ENCODE data around the gene SPSB1. TPM values are rescaled to one million over a fixed set of nuclear protein-coding genes. Genes with fewer than 3 reads are reported as not detected.
"Not testable (repeated sequence)": the region's sequence is repeated elsewhere in the genome, so short reads cannot be mapped to it uniquely, and the experiment has no call there.

Gene SPSB1
- total RNA-seq, 8 experiments from 2014 or later = 1.3 to 30.4 (median 3.9) TPM

DNA sequence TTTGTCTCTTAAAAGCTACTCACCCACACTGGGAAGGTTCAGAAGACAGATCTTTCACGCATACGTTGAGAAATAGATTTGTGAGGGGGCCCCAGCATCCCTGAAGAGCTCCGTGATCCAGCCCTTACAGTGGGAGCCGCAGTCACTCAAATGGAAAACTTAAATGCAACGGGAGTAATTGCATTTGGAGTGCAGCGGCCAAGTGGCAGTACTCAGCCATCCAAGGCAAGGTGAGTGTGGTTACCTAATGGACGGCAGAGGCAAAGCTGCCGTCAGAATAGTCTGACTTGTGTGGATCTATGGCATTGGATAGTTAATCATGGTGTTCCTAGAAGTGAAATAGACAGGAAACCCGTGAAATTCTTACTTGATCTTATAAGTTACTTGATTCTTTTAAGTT is 5.1 kb downstream of the SPSB1 start:
- ATAC-seq (replicated peaks in 6 of 8) = no peak
- peaks cover 10 to 13% of the 10 kb centered on the region in 2 donors for H3K4me1 ChIP-seq (replicated peaks in 1 of 2)
- no peak overlapping the region for H3K27ac ChIP-seq
- in situ Hi-C loops (cut with MboI; ENCODE audit: low pct_unique_long_range_greater_than_20kb in 2 of 9, low sequenced_read_pairs in 9 of 9, unreplicated experiment in 9 of 9) = loop anchor here in 1 of 9 experiments (25.0 kb wide), 1 partner anchor 189 kb away; no protein-coding TSS in a partner anchor
- H3K4me3 ChIP-seq = no peak overlapping the region
- WGBS, 10 experiments = 30 to 100% (median 77%) methylated on average over 1 to 9 of the region's 9 CpGs

DNA sequence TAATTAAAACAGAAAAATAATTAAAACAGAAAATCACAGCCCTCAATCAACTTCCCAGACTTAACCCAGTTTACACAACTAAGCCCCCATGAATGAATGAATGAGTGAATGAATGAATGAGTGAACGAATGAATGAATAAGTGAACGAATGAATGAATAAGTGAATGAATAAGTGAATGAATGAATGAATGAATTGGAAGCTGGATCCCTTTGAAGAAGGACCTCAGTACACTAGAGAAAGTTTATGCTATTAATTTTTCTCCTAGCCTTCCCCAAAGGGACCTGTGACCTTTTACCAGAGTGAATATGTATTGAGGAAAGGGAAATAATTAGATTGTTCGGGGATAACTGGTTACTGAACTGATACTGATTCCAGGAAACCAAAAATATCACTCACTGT is 5.6 kb downstream of the SPSB1 start:
- in situ Hi-C loops (cut with MboI; ENCODE audit: low pct_unique_long_range_greater_than_20kb in 2 of 9, low sequenced_read_pairs in 9 of 9, unreplicated experiment in 9 of 9) = loop anchor here in 1 of 9 experiments (25.0 kb wide), 1 partner anchor 189 kb away; no protein-coding TSS in a partner anchor
- H3K27ac ChIP-seq = no peak overlapping the region
- 0 to 89% (median 32%) methylated on average over 1 to 3 of the region's 3 CpGs; no CpG with 5 or more reads in 1 of the 10 experiments for WGBS, 10 experiments
- peaks cover 10 to 13% of the 10 kb centered on the region in 2 donors for H3K4me1 ChIP-seq (replicated peaks in 1 of 2)
- H3K4me3 ChIP-seq = no peak overlapping the region
- ATAC-seq (replicated peaks in 6 of 8) = no peak

DNA sequence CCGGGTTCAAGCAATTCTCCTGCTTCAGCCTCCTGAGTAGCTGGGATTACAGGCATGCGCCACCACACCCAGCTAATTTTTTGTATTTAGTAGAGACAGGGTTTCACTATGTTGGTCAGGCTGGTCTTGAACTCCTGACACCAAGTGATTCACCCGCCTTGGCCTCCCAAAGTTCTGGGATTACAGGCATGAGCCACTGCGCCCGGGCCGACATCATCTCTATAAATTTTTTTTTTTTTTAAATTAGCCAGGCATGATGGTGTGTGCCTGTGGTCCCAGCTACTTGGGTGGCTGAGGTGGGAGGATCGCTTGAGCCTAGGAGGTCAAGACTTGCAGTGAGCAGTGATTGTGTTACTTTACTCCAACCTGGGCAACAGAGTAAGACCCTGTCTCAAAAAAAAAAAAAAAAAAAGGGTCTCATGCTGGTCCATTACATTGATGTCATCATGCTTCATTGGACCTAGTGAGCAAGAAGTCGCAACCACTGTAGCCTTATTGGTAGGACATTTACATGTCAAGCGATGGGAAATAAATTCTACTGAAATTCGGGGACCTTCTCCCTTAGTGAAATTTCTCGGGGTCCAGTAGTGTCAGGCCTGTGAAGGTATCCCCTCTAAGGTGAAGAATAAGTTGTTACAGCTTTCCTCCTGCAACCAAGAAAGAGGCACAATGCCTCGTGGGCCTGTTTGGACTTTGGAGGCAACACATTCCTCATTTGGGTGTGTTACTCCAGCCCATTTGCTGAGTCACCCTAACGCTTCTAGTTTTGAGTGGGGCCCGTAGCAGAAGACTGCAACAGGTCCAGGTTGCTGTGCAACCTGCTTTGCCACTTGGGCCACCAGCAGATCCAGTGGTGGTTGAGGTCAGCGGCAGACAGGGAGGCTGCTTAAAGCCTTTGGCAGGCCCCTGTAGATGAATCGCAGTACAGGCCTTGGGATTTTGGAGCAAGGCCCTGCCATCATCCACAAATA is 7.2 kb downstream of the SPSB1 start:
- 63 to 96% (median 91%) methylated on average over 4 to 11 of the region's 16 CpGs; no CpG with 5 or more reads in 2 of the 10 experiments for WGBS, 10 experiments
- H3K27ac ChIP-seq; H3K4me3 ChIP-seq; H3K4me1 ChIP-seq (replicated peaks in 1 of 2): not testable (repeated sequence)
- in situ Hi-C loops (cut with MboI; ENCODE audit: low pct_unique_long_range_greater_than_20kb in 2 of 9, low sequenced_read_pairs in 9 of 9, unreplicated experiment in 9 of 9) = loop anchor here in 1 of 9 experiments (25.0 kb wide), 1 partner anchor 187 kb away; no protein-coding TSS in a partner anchor
- peak in 3 of 8 experiments; percentile 24 to 50 (median 47) for ATAC-seq (replicated peaks in 6 of 8)

DNA sequence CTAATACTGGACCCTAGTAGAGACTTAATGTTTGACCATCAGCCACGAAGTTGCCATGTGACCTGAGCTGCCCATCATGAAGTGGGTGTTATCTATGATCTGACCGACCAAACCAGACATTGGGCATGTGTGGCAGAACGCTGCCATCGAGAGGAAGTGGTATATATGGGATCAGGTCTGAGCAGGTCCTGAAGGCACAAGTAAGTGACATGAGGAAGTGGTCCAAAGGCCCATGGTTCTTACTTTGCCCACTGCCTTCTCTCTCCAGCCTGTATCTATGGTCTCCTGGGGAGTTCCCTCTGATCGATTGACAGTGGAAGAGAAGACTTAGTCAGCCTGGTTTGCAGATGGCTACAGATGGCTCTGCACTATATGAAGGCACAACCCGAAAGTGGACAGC is 7.9 kb downstream of the SPSB1 start:
- H3K27ac ChIP-seq = no peak overlapping the region
- H3K4me1 ChIP-seq (replicated peaks in 1 of 2) = peaks cover 0 to under 1% of the 10 kb centered on the region in 2 donors
- ATAC-seq (replicated peaks in 6 of 8) = peak in 1 of 8 experiments; percentile 3
- H3K4me3 ChIP-seq = no peak overlapping the region
- 67 to 89% (median 78%) methylated on average over 1 to 6 of the region's 6 CpGs; no CpG with 5 or more reads in 3 of the 10 experiments for WGBS, 10 experiments
- in situ Hi-C loops (cut with MboI; ENCODE audit: low pct_unique_long_range_greater_than_20kb in 2 of 9, low sequenced_read_pairs in 9 of 9, unreplicated experiment in 9 of 9) = no loop called here

DNA sequence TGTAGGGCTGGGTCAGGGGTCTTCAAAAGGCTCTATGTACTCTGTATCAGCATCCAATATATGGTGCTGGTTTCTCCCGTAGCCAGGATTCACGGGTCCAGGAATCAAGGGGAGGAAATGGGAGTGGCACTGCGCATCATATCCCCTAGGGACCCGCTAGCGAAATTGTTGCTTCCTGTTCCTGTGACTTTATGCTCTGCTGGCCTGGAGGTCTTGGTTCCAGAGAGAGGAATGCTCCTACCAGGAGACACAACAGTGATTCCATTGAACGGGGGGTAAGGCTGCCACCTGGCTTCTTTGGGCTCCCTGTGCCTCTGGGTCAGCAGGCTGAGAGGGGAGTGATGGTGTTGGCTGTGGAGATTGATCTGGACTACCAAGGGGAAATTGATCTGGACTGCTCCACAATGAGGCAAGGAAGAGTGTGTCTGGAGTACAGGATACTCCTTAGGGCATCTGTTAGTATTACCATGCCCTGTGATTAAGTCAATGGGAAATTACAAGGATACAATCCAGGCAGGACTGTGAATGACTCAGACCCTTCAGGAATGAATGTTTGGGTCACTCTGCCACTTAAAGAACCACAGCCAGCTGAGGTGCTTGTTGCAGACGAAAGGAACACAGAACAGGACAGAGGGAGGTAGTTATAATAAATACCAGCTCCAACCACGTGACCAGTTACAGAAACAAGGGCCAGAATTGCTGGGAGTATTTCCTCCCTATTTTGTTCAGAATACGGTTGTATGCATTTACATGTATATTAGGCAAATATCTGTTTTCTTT is 10.2 kb downstream of the SPSB1 start:
- Histone ChIP-seq H3K4me1 (replicated peaks in 1 of 2) (no peaks in the 10 kb centered on the region), H3K27ac (no peak overlapping the region), H3K4me3 (no peak overlapping the region)
- WGBS, 10 experiments = 20 to 93% (median 67%) methylated on average over 3 to 7 of the region's 9 CpGs
- in situ Hi-C loops (cut with MboI; ENCODE audit: low pct_unique_long_range_greater_than_20kb in 2 of 9, low sequenced_read_pairs in 9 of 9, unreplicated experiment in 9 of 9) = no loop called here
- ATAC-seq (replicated peaks in 6 of 8) = peak; percentile 53 to 84 (median 79)

DNA sequence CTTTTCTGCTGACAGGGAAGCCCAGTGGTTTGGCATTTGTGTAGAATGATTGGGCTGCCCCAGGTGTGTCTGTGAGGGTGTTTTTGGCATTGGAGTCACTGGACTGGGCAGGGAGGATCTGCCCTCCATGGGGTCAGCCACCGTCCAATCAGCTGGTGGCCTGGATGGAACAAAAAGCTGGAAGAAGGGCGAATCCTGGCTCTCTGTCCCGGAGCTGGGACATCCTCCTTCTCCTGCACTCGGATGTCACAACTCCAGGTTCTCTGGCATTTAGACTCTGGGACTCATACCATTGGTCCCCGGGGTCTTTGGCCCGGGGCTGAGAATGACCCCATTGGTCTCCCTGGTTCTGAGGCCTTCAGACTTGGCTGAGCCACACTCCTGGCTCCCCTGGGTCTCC is 11.2 kb downstream of the SPSB1 start:
- 46 to 100% (median 83%) methylated on average over 1 to 6 of the region's 6 CpGs; no CpG with 5 or more reads in 3 of the 10 experiments for WGBS, 10 experiments
- no peak overlapping the region for H3K27ac ChIP-seq
- no peaks in the 10 kb centered on the region for H3K4me1 ChIP-seq (replicated peaks in 1 of 2)
- no peak for ATAC-seq (replicated peaks in 6 of 8)
- H3K4me3 ChIP-seq = no peak overlapping the region
- in situ Hi-C loops (cut with MboI; ENCODE audit: low pct_unique_long_range_greater_than_20kb in 2 of 9, low sequenced_read_pairs in 9 of 9, unreplicated experiment in 9 of 9) = no loop called here

DNA sequence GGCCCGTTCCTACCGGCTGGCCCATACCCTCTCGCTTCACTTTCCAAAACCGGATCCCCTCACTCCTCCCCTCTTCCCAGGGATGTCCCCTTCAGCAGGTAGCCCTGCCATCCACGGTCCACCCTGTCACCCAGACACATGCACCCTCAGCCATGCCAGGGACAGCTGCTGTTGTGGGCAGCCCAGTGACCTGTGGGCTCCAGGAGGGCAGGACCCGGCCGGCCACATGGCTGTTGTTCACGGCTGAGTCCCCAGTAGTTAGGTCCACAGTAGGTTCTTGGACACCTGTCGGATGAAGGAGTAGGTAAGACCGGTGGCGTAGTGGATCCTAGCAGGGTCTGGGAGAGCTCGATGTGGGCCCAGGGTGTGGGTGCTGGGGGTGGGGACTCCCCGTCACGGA is 12.5 kb downstream of the SPSB1 start:
- Histone ChIP-seq H3K4me3 (no peak overlapping the region), H3K27ac (no peak overlapping the region), H3K4me1 (replicated peaks in 1 of 2) (no peaks in the 10 kb centered on the region)
- in situ Hi-C loops (cut with MboI; ENCODE audit: low pct_unique_long_range_greater_than_20kb in 2 of 9, low sequenced_read_pairs in 9 of 9, unreplicated experiment in 9 of 9) = no loop called here
- no peak for ATAC-seq (replicated peaks in 6 of 8)
- WGBS, 10 experiments = 69 to 93% (median 89%) methylated on average over 5 to 10 of the region's 14 CpGs; no CpG with 5 or more reads in 5 of the 10 experiments

DNA sequence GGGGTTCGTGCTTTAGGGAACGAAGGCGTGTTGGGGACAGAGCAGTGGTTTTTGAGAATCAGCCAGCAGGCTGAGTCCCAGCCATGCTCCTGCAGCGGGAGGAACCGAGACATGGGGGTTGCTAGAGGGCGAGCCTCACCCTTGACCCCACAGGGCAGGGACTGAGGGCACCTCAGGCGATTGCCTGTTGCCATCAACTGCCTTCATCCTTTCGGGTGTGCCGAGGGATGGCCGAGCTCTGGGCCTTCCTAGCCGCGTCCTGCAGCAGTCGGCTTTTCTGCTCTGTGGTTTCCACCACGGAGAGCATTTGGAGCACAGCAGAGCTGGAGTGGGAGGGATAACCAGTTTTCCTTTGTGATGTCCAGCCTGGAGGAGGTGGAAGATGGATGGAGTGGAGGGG is 13.3 kb downstream of the SPSB1 start:
- 53 to 100% (median 78%) methylated on average over 2 to 9 of the region's 14 CpGs; no CpG with 5 or more reads in 2 of the 10 experiments for WGBS, 10 experiments

DNA sequence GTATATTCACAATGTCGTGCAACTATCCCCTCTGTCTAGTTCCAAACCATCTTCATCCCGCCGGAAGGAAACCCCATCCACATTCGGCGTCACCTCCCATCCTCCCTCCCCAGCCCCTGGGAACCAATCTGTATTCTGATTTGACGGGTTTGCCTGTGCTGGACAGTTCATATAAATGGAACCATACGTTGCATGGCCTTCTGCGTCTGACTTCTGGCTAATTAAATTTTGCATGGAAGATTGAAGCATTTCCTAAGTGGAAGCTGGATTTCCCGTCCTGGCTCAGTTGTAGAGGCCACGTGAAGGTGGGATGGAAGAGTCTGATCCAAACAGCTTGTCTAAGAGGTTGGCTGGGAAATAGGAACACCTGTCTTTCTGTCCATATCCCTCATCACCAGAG is 14.6 kb downstream of the SPSB1 start:
- Histone ChIP-seq H3K4me1 (replicated peaks in 1 of 2) (peaks cover 0 to 4% of the 10 kb centered on the region in 2 donors), H3K4me3 (no peak overlapping the region), H3K27ac (no peak overlapping the region)
- 59 to 100% (median 87%) methylated on average over 1 to 10 of the region's 10 CpGs; no CpG with 5 or more reads in 1 of the 10 experiments for WGBS, 10 experiments
- ATAC-seq (replicated peaks in 6 of 8) = no peak
- in situ Hi-C loops (cut with MboI; ENCODE audit: low pct_unique_long_range_greater_than_20kb in 2 of 9, low sequenced_read_pairs in 9 of 9, unreplicated experiment in 9 of 9) = no loop called here

More for the DNA sequence above, 13.3 kb downstream of the SPSB1 start:
- no peak for ATAC-seq (replicated peaks in 6 of 8)
- Histone ChIP-seq H3K4me3 (no peak overlapping the region), H3K4me1 (replicated peaks in 1 of 2) (no peaks in the 10 kb centered on the region), H3K27ac (no peak overlapping the region)
- in situ Hi-C loops (cut with MboI; ENCODE audit: low pct_unique_long_range_greater_than_20kb in 2 of 9, low sequenced_read_pairs in 9 of 9, unreplicated experiment in 9 of 9) = no loop called here

DNA sequence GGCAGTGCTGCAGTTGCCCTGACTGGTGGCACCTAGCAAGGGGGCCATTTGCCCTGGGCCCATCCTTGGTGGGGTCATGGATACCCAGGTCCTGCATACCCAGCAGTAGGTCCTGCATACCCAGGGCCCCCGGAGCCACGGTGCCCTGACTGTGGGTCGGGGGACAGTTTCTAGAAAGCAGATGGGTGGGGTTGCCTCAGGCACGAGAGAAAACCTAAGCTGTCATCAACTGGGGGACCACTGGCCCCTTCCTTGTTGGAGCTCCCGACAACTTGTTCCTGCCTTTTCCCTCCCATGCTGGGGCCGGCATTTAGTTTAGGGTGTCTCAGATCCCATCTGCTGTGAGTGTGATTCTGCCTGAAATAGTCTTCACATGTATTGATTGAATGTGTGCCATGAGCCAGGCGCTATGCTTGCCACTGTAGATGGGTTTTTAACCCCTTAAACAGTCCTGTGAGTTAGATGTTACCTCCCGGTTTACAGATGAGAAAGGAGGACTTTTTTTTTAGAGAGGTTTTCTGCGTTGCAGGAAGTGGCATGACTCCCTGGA is 15.6 kb downstream of the SPSB1 start:
- no peak for ATAC-seq (replicated peaks in 6 of 8)
- in situ Hi-C loops (cut with MboI; ENCODE audit: low pct_unique_long_range_greater_than_20kb in 2 of 9, low sequenced_read_pairs in 9 of 9, unreplicated experiment in 9 of 9) = no loop called here
- H3K27ac ChIP-seq = no peak overlapping the region
- WGBS, 10 experiments = 20 to 100% (median 71%) methylated on average over 1 to 5 of the region's 9 CpGs; no CpG with 5 or more reads in 2 of the 10 experiments
- H3K4me1 ChIP-seq (replicated peaks in 1 of 2) = peaks cover 0 to 6% of the 10 kb centered on the region in 2 donors
- no peak overlapping the region for H3K4me3 ChIP-seq

DNA sequence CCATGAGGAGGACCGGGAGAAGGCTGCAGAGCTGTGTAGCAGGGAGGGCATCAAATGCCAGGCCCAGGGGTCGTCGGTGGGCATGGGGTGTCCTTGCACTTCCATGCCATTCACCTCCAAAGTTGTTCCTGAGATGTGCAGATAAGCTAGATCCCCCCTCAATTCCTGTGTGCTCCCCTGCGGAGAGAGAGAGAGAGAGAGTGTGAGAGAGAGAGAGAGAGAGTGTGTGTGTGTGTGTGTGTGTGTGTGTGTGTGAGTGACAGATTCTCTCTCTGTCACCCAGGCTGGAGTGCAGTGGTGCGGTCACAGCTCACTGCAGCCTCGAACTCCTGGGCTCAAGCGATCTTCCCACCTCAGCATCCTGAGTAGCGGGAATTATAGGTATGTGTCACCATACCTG is 16.4 kb downstream of the SPSB1 start:
- in situ Hi-C loops (cut with MboI; ENCODE audit: low pct_unique_long_range_greater_than_20kb in 2 of 9, low sequenced_read_pairs in 9 of 9, unreplicated experiment in 9 of 9) = no loop called here
- Histone ChIP-seq H3K4me3 (no peak overlapping the region), H3K27ac (no peak overlapping the region), H3K4me1 (replicated peaks in 1 of 2) (peaks cover 0 to 6% of the 10 kb centered on the region in 2 donors)
- ATAC-seq (replicated peaks in 6 of 8) = no peak
- 80 to 100% (median 92%) methylated on average over 1 to 5 of the region's 8 CpGs; no CpG with 5 or more reads in 5 of the 10 experiments for WGBS, 10 experiments

DNA sequence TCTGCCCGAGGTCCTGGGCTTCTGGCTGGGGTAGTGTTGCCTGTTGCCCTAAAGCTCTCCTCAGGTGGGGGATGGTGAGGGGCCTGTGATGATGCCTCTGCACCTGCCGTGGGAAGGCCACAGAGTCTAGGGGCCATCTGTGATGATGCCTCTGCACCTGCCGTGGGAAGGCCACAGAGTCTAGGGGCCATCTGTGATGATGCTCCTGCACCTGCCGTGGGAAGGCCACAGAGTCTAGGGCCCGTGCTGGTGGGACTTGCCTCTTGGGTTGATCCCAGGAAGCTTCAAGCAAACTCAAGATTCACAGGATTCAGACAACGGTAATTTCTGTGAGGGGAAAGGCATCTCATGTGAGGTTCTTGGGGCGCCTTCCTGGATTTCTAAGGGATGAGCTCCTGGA is 17.3 kb downstream of the SPSB1 start:
- in situ Hi-C loops (cut with MboI; ENCODE audit: low pct_unique_long_range_greater_than_20kb in 2 of 9, low sequenced_read_pairs in 9 of 9, unreplicated experiment in 9 of 9) = no loop called here
- WGBS, 10 experiments = 67 to 100% (median 88%) methylated on average over 2 to 6 of the region's 7 CpGs; no CpG with 5 or more reads in 6 of the 10 experiments
- Histone ChIP-seq H3K4me3 (no peak overlapping the region), H3K27ac (no peak overlapping the region), H3K4me1 (replicated peaks in 1 of 2) (peaks cover 0 to 6% of the 10 kb centered on the region in 2 donors)
- no peak for ATAC-seq (replicated peaks in 6 of 8)

All from motor neuron (in vitro differentiated cells).